Astrocyte (in vitro differentiated cells and primary cell): Measurements from ENCODE around the gene TRAM2. TPM values are rescaled to one million over a fixed set of nuclear protein-coding genes. Genes with fewer than 3 reads are reported as not detected.

Source experiments
- DNase-seq: peaks from one replicate; pipeline ENCODE4 v3.0.0-alpha.2; 2010; ENCODE audit warnings: low read depth
- FAIRE-seq: peaks from 2 replicates; lab custom pipeline; 2011; peaks lifted over from hg19 to GRCh38; lab: Jason Lieb, UNC
- H2AFZ ChIP-seq: 2 replicates; pipeline ENCODE4 v1.6.0; 2012; ENCODE audit warnings: low read depth, low read length, inconsistent platforms
- H3K27ac ChIP-seq: 2 replicates; pipeline ENCODE4 v1.5.1; 2011; ENCODE audit warnings: low read depth, low read length, inconsistent platforms
- H3K27me3 ChIP-seq: 2 replicates; pipeline ENCODE4 v1.6.0; 2011; ENCODE audit warnings: low read length, inconsistent platforms; ENCODE audit not compliant: insufficient read depth
- H3K36me3 ChIP-seq: 2 replicates; pipeline ENCODE4 v1.5.1; 2011; ENCODE audit warnings: low read length, inconsistent platforms; ENCODE audit not compliant: insufficient read depth
- H3K4me1 ChIP-seq: 2 replicates; pipeline ENCODE4 v1.5.1; 2011; ENCODE audit warnings: low read length, inconsistent platforms; ENCODE audit not compliant: insufficient read depth
- H3K4me2 ChIP-seq: 2 replicates; pipeline ENCODE4 v1.6.0; 2012; ENCODE audit warnings: low read length, inconsistent platforms
- H3K4me3 ChIP-seq: 2 replicates; pipeline ENCODE4 v1.5.1; 2011; ENCODE audit warnings: low read depth, mild to moderate bottlenecking, low read length, inconsistent platforms; ENCODE audit not compliant: insufficient read depth
- H3K79me2 ChIP-seq: 2 replicates; pipeline ENCODE4 v1.6.0; 2012; ENCODE audit warnings: mild to moderate bottlenecking, low read length, inconsistent platforms; ENCODE audit not compliant: insufficient read depth
- H3K9ac ChIP-seq: 2 replicates; pipeline ENCODE4 v1.6.0; 2012; ENCODE audit warnings: mild to moderate bottlenecking, low read length, inconsistent platforms
- H3K9me3 ChIP-seq: 2 replicates; pipeline ENCODE4 v1.5.1; 2012; ENCODE audit warnings: low read depth, mild to moderate bottlenecking, low read length, inconsistent platforms; ENCODE audit not compliant: insufficient read depth
- H4K20me1 ChIP-seq: 2 replicates; pipeline ENCODE4 v1.6.0; 2012; ENCODE audit warnings: low read length, inconsistent platforms; ENCODE audit not compliant: insufficient read depth
- H3K27ac Mint-ChIP-seq: one replicate; pipeline ENCODE4 v1.8.0; 2021; ENCODE audit warnings: mild to moderate bottlenecking, mixed read lengths; ENCODE audit not compliant: unreplicated experiment
- H3K27me3 Mint-ChIP-seq: one replicate; pipeline ENCODE4 v1.8.0; 2021; ENCODE audit warnings: low read depth, mixed read lengths; ENCODE audit not compliant: unreplicated experiment
- H3K36me3 Mint-ChIP-seq: one replicate; pipeline ENCODE4 v1.8.0; 2021; ENCODE audit warnings: low read depth, mixed read lengths; ENCODE audit not compliant: unreplicated experiment
- H3K4me1 Mint-ChIP-seq: one replicate; pipeline ENCODE4 v1.8.0; 2021; ENCODE audit warnings: low read depth, mixed read lengths; ENCODE audit not compliant: unreplicated experiment
- H3K4me3 Mint-ChIP-seq: one replicate; pipeline ENCODE4 v1.8.0; 2021; ENCODE audit warnings: mild to moderate bottlenecking, moderate library complexity, mixed read lengths; ENCODE audit not compliant: unreplicated experiment
- H3K9me3 Mint-ChIP-seq: one replicate; pipeline ENCODE4 v1.8.0; 2021; ENCODE audit warnings: mild to moderate bottlenecking, mixed read lengths; ENCODE audit not compliant: unreplicated experiment
- EZH2 ChIP-seq: IDR thresholded peaks from 2 replicates; pipeline ENCODE4 v1.6.1; 2012; ENCODE audit warnings: mild to moderate bottlenecking, low read length, inconsistent platforms; ENCODE audit not compliant: insufficient read depth
- total RNA-seq: library from RNA; stranded (reverse); gene quantifications from 2 replicates; pipeline ENCODE4 v1.2.1, GENCODE V29; 2021
- TF ChIP-seq, protein P1 (sequence below): IDR thresholded peaks from 2 replicates; pipeline ENCODE4 v1.5.1; 2011; ENCODE audit warnings: low read depth, mild to moderate bottlenecking, inconsistent platforms, low read length, moderate library complexity; ENCODE audit not compliant: insufficient read depth

Gene TRAM2
- total RNA-seq, 1 donor from 2014 or later, result 93.4 TPM

DNA sequence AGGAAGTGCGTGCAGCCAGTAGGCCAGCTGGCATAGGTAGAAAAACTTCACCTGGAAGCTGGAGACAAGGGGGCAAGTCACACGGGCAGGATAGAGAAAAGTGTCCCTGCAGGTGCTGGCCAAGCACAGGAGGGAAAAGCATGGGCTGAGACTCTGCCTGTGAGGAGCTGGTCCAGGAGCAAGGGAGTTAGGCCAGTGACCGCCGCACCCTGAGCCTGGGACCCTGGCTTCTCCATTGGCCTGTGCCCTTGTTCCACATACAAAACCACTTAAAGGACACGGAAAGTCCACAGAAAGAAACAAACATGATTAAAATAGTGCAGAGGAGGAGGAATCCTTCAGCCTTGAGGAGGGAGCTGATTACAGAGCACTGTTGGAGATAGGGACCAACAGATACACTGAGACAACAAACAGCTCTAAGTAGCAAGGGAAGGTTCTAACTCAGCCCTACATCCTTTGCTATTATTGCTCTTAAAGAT is 68.6 kb downstream of the TRAM2 start:
- H3K27me3 Mint-ChIP-seq, result no peaks in the 10 kb centered on the region
- no peak overlapping the region for H3K4me2 ChIP-seq
- H3K36me3 ChIP-seq, result peaks cover 47% of the 10 kb centered on the region
- H3K79me2 ChIP-seq, result peaks cover 5% of the 10 kb centered on the region
- H3K4me1 Mint-ChIP-seq, result peaks cover 57% of the 10 kb centered on the region
- no peaks in the 10 kb centered on the region for H3K9me3 Mint-ChIP-seq
- H3K9ac ChIP-seq, result no peak overlapping the region
- H3K9me3 ChIP-seq, result no peaks in the 10 kb centered on the region
- no peak for FAIRE-seq
- peak overlapping the region; percentile 41 for H3K27ac Mint-ChIP-seq
- H2AFZ ChIP-seq, result no peak overlapping the region
- H3K4me3 ChIP-seq, result no peak overlapping the region
- H3K4me3 Mint-ChIP-seq, result no peak overlapping the region
- no peak overlapping the region for H3K27ac ChIP-seq
- H3K36me3 Mint-ChIP-seq, result peaks cover 58% of the 10 kb centered on the region
- DNase-seq, result no peak
- H3K4me1 ChIP-seq, result peaks cover 68% of the 10 kb centered on the region
- TF ChIP-seq, protein P1, sequence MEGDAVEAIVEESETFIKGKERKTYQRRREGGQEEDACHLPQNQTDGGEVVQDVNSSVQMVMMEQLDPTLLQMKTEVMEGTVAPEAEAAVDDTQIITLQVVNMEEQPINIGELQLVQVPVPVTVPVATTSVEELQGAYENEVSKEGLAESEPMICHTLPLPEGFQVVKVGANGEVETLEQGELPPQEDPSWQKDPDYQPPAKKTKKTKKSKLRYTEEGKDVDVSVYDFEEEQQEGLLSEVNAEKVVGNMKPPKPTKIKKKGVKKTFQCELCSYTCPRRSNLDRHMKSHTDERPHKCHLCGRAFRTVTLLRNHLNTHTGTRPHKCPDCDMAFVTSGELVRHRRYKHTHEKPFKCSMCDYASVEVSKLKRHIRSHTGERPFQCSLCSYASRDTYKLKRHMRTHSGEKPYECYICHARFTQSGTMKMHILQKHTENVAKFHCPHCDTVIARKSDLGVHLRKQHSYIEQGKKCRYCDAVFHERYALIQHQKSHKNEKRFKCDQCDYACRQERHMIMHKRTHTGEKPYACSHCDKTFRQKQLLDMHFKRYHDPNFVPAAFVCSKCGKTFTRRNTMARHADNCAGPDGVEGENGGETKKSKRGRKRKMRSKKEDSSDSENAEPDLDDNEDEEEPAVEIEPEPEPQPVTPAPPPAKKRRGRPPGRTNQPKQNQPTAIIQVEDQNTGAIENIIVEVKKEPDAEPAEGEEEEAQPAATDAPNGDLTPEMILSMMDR, result no peak
- TF ChIP-seq EZH2, result no peak
- H3K27me3 ChIP-seq, result no peaks in the 10 kb centered on the region
- H4K20me1 ChIP-seq, result no peaks in the 10 kb centered on the region

DNA sequence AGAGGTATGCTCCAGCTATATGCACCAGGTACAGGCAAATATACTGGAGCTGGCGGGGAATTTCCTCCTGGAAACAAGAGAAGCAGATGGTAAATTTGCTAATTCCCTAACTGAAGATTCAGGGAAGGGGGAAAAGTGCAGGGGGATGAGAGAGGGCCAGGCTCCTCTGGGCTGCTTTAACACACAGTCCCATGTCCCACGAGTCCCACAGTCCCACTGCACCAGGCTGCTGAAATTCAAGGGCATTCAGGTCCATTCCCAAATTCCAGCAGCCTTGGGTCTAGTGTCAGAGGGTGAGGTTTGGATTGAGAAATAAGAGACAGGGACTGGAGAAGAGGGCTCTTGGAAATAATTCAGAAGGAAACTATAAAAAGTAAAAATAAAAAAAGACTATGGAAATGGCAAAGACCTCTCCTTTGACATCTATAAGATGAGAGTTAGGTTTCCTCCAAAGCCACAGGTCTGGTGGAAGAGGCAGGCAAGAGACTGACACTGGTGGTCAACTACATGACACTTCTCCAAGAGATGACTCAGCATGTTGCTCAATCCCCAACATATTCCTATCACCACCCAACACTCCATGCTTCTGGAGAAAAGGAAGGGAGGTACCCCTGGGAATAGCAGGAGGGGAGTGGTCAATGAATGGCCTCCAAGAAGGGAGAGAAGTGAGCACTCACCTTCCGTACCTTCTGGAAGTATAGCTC is 69.2 kb downstream of the TRAM2 start:
- TF ChIP-seq EZH2, result no peak
- H3K4me1 Mint-ChIP-seq, result peaks cover 57% of the 10 kb centered on the region
- H3K27me3 Mint-ChIP-seq, result no peaks in the 10 kb centered on the region
- Histone ChIP-seq H3K9me3 (no peaks in the 10 kb centered on the region), H3K9ac (no peak overlapping the region), H4K20me1 (no peaks in the 10 kb centered on the region), H3K79me2 (peaks cover 4% of the 10 kb centered on the region), H3K4me2 (no peak overlapping the region), H3K27me3 (no peaks in the 10 kb centered on the region), H3K27ac (no peak overlapping the region), H2AFZ (no peak overlapping the region), H3K4me3 (no peak overlapping the region), H3K4me1 (peaks cover 64% of the 10 kb centered on the region), H3K36me3 (peaks cover 48% of the 10 kb centered on the region)
- H3K4me3 Mint-ChIP-seq, result peak overlapping the region; percentile 6
- H3K27ac Mint-ChIP-seq, result no peak overlapping the region
- peaks cover 56% of the 10 kb centered on the region for H3K36me3 Mint-ChIP-seq
- no peak for FAIRE-seq
- peak; percentile 72 for DNase-seq
- no peaks in the 10 kb centered on the region for H3K9me3 Mint-ChIP-seq

DNA sequence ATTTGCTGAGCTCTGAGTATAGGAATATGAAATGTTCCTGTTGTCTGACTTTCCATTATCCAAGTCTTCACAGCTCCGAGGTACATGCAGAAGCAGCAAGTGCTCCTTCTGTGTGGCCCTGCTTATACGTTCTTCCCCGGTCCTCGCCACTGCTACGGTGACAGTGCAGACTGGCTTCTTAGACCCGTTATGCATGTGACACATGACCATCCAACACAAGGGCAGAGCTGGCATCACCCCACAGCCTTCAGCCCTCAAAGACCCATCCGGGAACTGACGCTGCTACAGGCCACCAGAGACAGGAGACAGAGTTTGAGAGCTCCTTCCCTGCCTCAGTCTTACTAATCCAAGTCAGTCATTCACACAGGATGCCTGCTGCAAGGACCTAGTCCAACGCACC is 70.4 kb downstream of the TRAM2 start:
- Histone ChIP-seq H2AFZ (no peak overlapping the region), H3K79me2 (peaks cover 4% of the 10 kb centered on the region), H4K20me1 (no peaks in the 10 kb centered on the region), H3K27ac (no peak overlapping the region), H3K4me3 (no peak overlapping the region), H3K9me3 (no peaks in the 10 kb centered on the region), H3K36me3 (peaks cover 59% of the 10 kb centered on the region), H3K4me2 (no peak overlapping the region), H3K4me1 (peaks cover 51% of the 10 kb centered on the region), H3K9ac (no peak overlapping the region), H3K27me3 (no peaks in the 10 kb centered on the region)
- peaks cover 63% of the 10 kb centered on the region for H3K36me3 Mint-ChIP-seq
- no peaks in the 10 kb centered on the region for H3K9me3 Mint-ChIP-seq
- no peak overlapping the region for H3K4me3 Mint-ChIP-seq
- no peak overlapping the region for H3K27ac Mint-ChIP-seq
- TF ChIP-seq EZH2, result no peak
- TF ChIP-seq, protein P1, result no peak
- FAIRE-seq (no peak), DNase-seq (no peak)
- peaks cover 47% of the 10 kb centered on the region for H3K4me1 Mint-ChIP-seq
- H3K27me3 Mint-ChIP-seq, result no peaks in the 10 kb centered on the region
